Glutamatergic neuron (in vitro differentiated cells): ENCODE results near the gene RNF227. TPM values are rescaled to one million over a fixed set of nuclear protein-coding genes. Genes with fewer than 3 reads are reported as not detected.
A peak's percentile ranks its signal among the peaks of the same experiment; 100 is the strongest.

Experiments
- DNase-seq: peaks from one replicate; pipeline ENCODE4 v3.0.0; 2022
- H3K27ac Mint-ChIP-seq: one replicate; pipeline ENCODE4 v1.8.0; 2020; ENCODE audit warnings: mild to moderate bottlenecking, mixed read lengths, inconsistent platforms; ENCODE audit not compliant: unreplicated experiment
- H3K27me3 Mint-ChIP-seq: one replicate; pipeline ENCODE4 v1.8.0; 2020; ENCODE audit warnings: mild to moderate bottlenecking, moderate library complexity, mixed read lengths, inconsistent platforms; ENCODE audit not compliant: unreplicated experiment
- H3K36me3 Mint-ChIP-seq: one replicate; pipeline ENCODE4 v1.8.0; 2020; ENCODE audit warnings: mild to moderate bottlenecking, mixed read lengths, inconsistent platforms; ENCODE audit not compliant: unreplicated experiment
- H3K4me1 Mint-ChIP-seq: one replicate; pipeline ENCODE4 v1.8.0; 2020; ENCODE audit warnings: mild to moderate bottlenecking, low read depth, mixed read lengths, inconsistent platforms; ENCODE audit not compliant: unreplicated experiment
- H3K4me3 Mint-ChIP-seq: one replicate; pipeline ENCODE4 v1.8.0; 2020; ENCODE audit warnings: mild to moderate bottlenecking, mixed read lengths, inconsistent platforms; ENCODE audit not compliant: unreplicated experiment
- H3K9me3 Mint-ChIP-seq: one replicate; pipeline ENCODE4 v1.8.0; 2020; ENCODE audit warnings: mild to moderate bottlenecking, moderate library complexity, mixed read lengths, inconsistent platforms; ENCODE audit not compliant: unreplicated experiment
- CTCF ChIP-seq: fragments of 200-600 bp; sonication (generic); IDR thresholded peaks from one replicate; pipeline ENCODE4 v1.5.0; 2021; ENCODE audit not compliant: partially characterized antibody, unreplicated experiment
- total RNA-seq: library from RNA; stranded (reverse); fragmentation: NEBNext Ultra II Directional; extraction: Animal tissue kit (Norgen Biotek cat#: 25700); gene quantifications from one replicate; pipeline ENCODE4 v1.2.1, GENCODE V29; 2021; ENCODE audit not compliant: unreplicated experiment

Gene RNF227
- total RNA-seq, 1 donor from 2014 or later: 0.49 TPM

DNA sequence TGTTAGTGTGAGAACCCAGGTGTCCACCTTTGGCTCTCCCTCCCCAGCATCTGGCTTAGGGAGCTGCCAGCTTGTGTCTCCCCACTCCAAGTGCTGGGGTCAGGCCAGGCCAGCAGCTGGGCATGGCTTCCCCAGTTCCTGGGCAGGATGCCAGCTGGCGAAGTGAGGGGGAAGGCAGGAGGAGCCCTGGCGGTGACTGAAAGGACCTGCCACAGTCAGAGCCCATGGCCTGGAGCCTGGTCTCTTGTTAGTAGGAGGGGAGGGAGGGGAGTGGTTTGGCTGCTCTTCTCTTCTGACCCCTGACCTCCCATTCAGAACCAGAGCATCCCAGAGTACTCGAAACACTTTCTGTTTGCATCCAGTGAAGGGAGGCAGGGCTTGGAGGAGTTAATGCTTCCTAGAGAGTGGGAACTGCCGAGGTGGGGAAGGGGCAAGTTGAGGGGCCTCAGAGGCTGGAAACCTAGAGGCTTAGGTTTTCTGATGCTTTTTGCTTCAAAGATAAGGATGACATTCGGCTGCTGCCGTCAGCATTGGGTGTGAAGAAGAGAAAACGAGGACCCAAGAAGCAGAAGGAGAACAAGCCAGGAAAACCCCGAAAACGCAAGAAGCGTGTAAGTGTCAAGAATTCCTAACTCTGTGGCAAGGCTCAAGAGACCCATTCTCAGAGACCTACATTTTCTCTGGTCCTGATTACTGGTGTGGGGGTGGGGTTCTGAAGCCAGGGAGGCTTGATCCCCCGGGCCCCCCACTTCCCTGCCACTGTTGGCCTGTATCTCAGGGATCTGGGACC is 26.7 kb downstream of the RNF227 start:
- Mint-ChIP-seq H3K4me1 (peaks cover 12% of the 10 kb centered on the region), H3K27me3 (peaks cover 7% of the 10 kb centered on the region), H3K36me3 (peaks cover under 1% of the 10 kb centered on the region), H3K27ac (no peak overlapping the region), H3K9me3 (peaks cover 10% of the 10 kb centered on the region), H3K4me3 (no peak overlapping the region)
- DNase-seq: peak; percentile 69
- no peak for TF ChIP-seq CTCF

DNA sequence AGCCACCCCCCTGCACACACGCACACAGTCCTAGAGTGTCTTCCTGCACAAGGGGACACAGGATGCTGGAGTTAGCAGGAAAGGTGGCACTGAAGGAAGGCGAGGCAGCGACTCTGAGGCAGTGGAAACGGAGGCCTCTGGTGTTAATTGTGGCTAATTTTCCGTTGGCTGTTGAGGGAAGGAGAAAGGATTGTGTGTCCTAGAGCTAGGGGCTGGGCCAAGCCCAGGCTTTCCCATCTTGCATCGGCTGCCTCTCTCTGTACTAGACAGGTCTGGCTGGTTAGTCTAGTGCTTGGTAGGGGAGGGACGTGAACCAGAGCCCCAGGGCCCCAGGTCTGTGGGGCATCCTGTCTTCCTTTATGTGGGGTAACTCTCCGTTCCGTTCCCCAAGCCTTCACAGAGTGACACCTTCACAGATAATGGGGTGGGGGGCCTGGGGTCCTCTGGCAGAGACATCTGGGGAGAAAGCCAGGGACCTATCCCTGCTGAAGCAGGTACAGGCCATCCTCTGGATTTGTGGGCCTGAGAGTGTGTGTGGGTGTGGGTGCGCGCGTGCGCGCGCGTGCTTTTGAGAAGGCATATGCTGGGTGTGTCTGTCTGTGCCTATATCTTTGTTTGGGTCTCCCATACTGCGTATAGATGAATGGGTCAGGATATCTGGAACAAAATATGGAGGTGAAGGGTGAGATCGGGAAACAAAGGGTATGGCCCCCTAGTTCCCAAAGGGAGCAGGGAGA is 27.7 kb downstream of the RNF227 start, which contains the start of gene CHD3:
Gene CHD3, plus strand, starts transcription at position 606 of the 737 bp plus-strand sequence. CDS start 212 bp downstream, outside the sequence.
- no peak for DNase-seq
- Mint-ChIP-seq H3K9me3 (peaks cover 10% of the 10 kb centered on the region), H3K4me3 (no peak within 1 kb of the TSS), H3K27ac (no peak within 1 kb of the TSS), H3K4me1 (peaks cover 8% of the 10 kb centered on the region), H3K27me3 (peaks cover 7% of the 10 kb centered on the region), H3K36me3 (no peaks in the 10 kb centered on the region)
- no peak for TF ChIP-seq CTCF

- H3K4me1 Mint-ChIP-seq: peaks cover 8% of the 10 kb centered on the region
- H3K27me3 Mint-ChIP-seq: peaks cover 7% of the 10 kb centered on the region
- H3K36me3 Mint-ChIP-seq: no peaks in the 10 kb centered on the region
- peaks cover 6% of the 10 kb centered on the region for H3K9me3 Mint-ChIP-seq
- peak; percentile 90 for DNase-seq
- no peak for TF ChIP-seq CTCF
- H3K27ac Mint-ChIP-seq: no peak overlapping the region
- no peak overlapping the region for H3K4me3 Mint-ChIP-seq
Measured at GRCh38 chr17:7887482-7888183, 28.5 kb downstream of the RNF227 start.

DNA sequence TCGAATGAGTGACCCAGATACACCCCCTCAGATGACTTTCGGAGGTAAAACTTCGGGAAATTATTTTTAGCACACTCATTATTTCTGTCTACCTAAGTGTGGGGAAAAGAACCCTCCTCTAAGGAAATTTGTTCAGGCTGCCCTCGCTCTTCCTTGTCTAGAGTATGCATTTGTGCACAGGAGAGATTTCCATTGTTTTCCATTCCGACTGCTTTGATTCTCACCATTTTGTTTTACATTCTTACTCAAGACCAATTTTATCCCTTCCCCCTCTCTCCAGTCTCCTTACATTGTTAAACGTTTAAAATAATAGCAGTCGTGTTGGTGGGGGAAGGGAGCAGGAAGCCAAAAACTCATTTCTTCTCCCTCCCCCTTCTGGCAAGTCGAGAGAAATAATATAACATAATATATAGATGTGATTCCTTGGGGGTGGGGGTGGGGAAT is 29.0 kb downstream of the RNF227 start:
- TF ChIP-seq CTCF: no peak
- H3K9me3 Mint-ChIP-seq: peaks cover 6% of the 10 kb centered on the region
- DNase-seq: no peak
- H3K27me3 Mint-ChIP-seq: peaks cover 7% of the 10 kb centered on the region
- no peak overlapping the region for H3K4me3 Mint-ChIP-seq
- H3K27ac Mint-ChIP-seq: no peak overlapping the region
- H3K4me1 Mint-ChIP-seq: peaks cover 7% of the 10 kb centered on the region
- H3K36me3 Mint-ChIP-seq: no peaks in the 10 kb centered on the region
